Astrocyte of the spinal cord (primary cell): Measurements from ENCODE around the gene CNKSR3.

Experiments
- DNase-seq: peaks from one replicate; pipeline ENCODE4 v3.0.0; 2011; ENCODE audit warnings: low read depth, low spot score
- H3K4me3 ChIP-seq: 2 replicates; pipeline ENCODE4 v1.5.1; 2011; ENCODE audit warnings: low read depth, mild to moderate bottlenecking, low read length, moderate library complexity
- in situ Hi-C: cut with HindIII; loops from 2 replicates; pipeline ENCODE4 v1.10.0; 2017; ENCODE audit warnings: low sequenced_read_pairs
- TF ChIP-seq, protein P1 (sequence below): IDR thresholded peaks from 2 replicates; pipeline ENCODE4 v1.5.1; 2012; ENCODE audit warnings: low read depth, mild to moderate bottlenecking, low read length, inconsistent platforms

Gene CNKSR3

DNA sequence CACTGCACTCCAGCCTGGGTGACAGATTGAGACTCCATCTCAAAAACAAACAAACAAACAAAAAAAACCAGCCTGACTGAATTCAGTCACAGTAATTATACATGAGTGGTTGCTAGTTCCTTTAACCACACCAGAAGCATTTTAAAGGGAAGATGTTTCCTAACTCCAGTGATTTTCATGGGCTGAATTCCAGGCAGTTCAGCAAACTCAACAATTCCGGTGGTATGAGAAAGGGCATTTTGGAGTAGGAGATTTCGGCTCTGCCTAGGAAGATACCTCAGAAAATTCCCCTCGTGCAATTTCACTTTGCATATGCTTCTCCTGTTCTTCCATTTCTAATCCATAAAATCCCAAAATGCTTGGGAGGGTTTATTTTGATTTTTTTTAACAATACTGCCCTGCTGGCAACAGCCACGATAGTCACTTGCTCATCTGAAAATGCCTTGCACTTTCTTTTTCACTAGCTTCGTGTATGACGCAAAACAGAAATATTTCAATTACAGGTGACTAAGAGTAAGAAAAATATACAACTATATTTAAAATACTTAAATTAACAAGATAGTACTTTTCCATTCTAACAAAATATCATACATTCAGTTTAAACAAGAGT is 105.6 kb downstream of the CNKSR3 start:
- peak; percentile 76 for DNase-seq
- in situ Hi-C loops, result no loop called here
- TF ChIP-seq, protein P1, sequence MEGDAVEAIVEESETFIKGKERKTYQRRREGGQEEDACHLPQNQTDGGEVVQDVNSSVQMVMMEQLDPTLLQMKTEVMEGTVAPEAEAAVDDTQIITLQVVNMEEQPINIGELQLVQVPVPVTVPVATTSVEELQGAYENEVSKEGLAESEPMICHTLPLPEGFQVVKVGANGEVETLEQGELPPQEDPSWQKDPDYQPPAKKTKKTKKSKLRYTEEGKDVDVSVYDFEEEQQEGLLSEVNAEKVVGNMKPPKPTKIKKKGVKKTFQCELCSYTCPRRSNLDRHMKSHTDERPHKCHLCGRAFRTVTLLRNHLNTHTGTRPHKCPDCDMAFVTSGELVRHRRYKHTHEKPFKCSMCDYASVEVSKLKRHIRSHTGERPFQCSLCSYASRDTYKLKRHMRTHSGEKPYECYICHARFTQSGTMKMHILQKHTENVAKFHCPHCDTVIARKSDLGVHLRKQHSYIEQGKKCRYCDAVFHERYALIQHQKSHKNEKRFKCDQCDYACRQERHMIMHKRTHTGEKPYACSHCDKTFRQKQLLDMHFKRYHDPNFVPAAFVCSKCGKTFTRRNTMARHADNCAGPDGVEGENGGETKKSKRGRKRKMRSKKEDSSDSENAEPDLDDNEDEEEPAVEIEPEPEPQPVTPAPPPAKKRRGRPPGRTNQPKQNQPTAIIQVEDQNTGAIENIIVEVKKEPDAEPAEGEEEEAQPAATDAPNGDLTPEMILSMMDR, result no peak
- peak overlapping the region; percentile 15 for H3K4me3 ChIP-seq

DNA sequence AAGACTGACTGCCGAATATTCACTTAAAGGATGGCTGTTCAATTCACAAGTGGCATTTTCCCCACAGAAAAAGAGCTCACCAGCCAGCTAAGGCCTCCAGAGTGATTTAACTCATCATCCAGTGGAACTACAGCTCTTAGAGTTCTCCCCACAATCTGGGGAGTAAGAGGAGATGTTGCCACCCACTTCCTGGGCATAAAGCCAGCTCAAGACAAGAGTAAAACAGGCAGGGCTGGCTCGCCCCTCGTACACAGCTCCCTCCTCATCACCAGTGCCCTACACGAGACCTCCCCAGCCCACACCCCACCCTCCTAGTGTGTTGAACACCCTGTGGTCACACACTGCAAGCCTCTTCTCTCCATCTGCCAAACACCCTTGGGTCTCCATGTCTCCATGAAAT is 106.7 kb downstream of the CNKSR3 start:
- in situ Hi-C loops, result no loop called here
- TF ChIP-seq, protein P1, result no peak
- peak; percentile 74 for DNase-seq
- no peak overlapping the region for H3K4me3 ChIP-seq

DNA sequence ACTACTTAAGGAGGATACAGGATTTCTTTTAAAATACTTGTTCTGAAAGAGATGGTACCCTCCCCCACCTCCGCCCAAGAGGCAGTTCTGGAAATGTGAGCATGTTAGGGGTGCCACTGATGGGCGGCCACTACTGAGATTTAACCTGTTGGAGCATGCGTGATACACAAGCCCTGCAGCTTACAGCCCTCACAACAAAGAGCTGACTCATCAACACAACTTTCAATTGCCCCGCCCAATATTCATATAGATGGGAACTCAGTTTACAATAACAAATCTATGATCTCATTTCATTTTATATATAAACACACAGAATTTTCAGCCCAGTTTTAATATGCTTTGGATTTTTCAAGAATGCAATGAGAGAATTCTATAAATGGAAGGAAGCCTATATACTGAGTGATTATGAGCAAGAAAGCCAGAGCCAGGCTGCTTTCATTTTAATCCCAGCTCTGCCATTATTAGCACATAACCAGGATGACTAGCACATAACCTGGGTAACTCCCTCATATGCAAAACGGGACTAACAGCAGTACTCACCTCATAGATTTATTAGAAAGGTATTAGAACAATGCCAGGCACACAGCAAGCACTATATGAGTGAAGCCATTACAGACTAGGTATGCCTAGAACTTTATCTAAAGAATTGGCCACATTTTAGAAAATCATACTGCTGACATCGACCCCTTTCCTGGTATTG is 108.3 kb downstream of the CNKSR3 start:
- no peak for DNase-seq
- H3K4me3 ChIP-seq, result no peak overlapping the region
- TF ChIP-seq, protein P1, result no peak
- in situ Hi-C loops, result no loop called here

DNA sequence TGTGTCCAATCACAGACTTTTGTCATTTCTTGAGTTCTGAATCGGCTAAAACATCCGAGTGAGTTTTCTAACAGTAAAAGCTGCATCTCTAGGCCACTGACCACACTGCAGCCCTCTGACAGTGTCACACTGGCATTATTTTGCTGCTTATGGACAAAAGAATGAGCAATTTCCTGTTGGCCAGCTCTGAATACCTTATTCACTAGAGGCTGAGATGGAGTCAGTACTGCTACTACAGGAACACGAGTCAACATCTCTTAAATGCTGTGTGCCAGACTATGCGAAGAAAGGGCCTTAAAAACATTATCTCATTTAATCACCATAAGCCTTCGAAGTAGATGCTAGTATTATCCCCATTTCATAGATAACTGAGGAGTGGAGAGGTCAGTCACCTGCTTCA is 111.4 kb downstream of the CNKSR3 start:
- in situ Hi-C loops, result loop anchor here (25.0 kb wide), 1 partner anchor 237 kb away; no protein-coding TSS in a partner anchor
- peak; percentile 71 for DNase-seq
- no peak overlapping the region for H3K4me3 ChIP-seq
- TF ChIP-seq, protein P1, result no peak

DNA sequence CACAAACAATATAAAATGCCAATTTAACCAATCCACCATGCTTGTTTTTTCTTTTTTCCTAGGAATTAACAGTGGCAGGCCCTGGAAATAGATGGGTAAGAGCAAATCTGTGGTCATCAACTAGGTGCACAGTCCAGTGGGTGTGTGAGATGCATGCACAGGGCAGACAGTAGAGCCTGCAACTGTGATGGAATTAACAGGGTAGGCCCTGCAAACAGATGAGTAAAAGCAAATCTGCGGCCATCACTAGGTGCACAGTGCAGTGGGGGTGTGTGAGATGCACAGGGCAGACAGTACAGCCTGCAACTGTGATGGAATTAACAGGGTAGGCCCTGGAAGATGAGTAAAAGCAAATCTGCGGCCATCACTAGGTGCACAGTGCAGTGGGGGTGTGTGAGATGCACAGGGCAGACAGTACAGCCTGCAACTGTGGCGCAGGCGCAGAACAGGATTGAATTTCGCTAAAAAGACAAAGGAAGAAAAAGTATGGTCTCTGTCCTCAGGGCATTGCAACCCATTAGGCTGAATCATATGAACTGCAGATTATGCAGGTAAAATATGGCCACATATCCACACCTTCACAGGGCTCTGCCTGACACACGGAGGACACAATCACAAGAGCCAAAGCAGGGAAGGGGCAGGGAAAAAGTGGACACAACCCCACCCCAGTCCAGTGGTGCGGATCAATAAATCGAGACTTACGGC is 112.8 kb downstream of the CNKSR3 start:
- in situ Hi-C loops, result loop anchor here (25.0 kb wide), 1 partner anchor 235 kb away; no protein-coding TSS in a partner anchor
- no peak overlapping the region for H3K4me3 ChIP-seq
- no peak for DNase-seq
- TF ChIP-seq, protein P1, result no peak

DNA sequence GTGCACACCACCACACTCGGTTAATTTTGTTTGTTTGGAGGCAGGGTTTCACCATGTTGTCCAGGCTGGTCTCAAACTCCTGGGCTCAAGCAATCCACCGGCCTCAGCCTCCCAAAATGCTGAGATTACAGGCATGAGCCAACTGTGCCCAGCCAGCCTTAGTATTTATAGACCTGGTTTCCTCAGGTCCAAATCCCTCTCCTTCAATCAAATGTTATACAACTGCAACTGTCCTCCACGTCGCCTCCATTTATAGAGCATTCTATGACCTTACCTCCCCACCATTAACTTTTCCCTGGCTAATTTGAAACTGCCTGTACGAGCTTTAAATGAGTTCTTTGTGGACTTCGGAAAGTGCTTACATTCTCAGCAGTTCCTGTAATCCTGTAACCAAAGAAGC is 114.6 kb downstream of the CNKSR3 start:
- TF ChIP-seq, protein P1, result no peak
- no peak for DNase-seq
- in situ Hi-C loops, result loop anchor here (25.0 kb wide), 1 partner anchor 234 kb away; no protein-coding TSS in a partner anchor
- no peak overlapping the region for H3K4me3 ChIP-seq
